Activated T-cell treated with anti-CD3 and anti-CD28 coated beads for 4 hours (primary cell): Measurements from ENCODE around the gene OR1F1.
"Not testable (repeated sequence)": the region's sequence is repeated elsewhere in the genome, so short reads cannot be mapped to it uniquely, and the experiment has no call there.

Experiments
- DNase-seq: peaks from one replicate; pipeline ENCODE4 v3.0.0-alpha.2; 2020

Gene OR1F1

DNA sequence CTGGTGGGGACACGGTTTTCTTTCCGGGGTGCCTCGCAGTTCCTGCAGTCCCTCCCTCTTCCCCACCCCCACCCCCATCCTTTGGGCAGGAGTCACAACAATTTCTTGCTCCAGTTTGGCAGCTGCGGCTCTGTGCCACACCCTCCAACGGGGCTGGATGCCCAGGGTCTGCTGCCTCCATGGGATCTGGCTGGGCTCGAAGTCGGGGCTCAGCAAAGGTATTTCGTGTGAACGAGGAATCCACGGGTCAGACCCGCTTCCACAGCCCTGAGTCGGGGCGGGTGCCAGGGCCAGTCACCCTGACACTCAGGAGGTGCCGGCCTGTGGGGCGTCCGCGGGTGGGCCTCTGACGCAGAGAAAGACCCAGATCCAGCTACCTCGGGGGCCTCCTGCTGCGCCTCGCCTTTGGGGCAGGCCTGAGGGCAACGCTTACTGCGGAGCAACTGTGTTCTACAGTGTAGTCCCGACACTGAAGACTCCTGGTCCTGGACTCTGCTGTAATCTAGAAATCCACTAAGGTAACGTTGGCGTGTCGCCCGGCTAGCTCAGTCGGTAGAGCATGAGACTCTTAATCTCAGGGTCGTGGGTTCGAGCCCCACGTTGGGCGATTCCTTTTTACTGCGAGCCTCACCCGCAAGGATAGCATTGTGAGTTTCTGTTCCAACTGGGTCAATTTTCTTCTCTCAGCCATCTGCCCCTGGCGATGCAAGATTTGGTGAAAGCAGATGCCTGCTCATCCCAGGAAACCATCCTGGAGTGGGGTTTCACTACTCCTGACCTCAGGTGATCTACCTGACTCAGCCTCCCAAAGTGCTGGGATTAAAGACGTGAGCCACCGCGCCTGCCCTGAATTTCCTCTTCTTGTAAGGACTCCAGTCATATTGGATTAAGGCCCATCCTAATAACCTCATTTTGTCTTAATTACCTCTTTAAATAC, 12.6 kb upstream of the OR1F1 start:
- DNase-seq = no peak

DNA sequence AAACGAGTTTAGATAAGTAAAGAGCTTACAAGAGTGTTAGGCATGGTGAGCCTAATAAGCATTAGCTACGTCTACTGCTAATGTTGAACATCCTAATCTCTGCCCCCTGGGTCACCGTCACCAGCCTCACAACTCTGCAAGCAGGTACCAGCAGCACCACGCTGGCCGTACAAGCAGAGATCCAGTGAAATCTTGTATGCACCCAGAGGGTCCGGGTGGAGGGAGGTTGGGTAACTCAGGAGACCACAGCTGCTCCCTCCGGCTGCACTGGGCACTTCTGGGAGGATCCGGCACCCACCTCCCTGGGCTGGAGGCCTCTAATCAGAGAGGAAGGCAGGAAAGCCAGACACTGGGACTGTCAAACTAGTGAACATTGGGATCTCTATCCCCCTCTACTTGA, 8.4 kb upstream of the OR1F1 start:
- no peak for DNase-seq

DNA sequence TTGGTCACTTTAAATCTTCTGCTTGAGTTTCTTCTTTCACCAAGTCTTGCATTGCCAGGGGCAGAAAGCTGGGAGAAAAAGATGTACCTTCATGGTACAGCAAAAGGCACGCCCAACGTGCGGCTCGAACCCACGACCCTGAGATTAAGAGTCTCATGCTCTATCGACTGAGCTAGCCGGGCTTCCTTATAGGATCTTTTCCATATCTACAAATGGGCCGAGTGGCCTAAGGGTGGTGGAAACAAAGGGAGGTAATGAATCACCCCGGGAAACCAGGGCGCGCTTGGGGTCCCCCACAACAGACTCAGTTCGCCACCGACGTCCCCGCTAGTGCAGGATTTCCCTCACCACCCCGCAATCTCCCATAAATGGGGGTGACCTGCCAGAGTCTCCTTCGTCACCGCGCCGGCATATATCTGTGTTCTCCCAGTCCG, 7.5 kb upstream of the OR1F1 start:
- DNase-seq = no peak

DNA sequence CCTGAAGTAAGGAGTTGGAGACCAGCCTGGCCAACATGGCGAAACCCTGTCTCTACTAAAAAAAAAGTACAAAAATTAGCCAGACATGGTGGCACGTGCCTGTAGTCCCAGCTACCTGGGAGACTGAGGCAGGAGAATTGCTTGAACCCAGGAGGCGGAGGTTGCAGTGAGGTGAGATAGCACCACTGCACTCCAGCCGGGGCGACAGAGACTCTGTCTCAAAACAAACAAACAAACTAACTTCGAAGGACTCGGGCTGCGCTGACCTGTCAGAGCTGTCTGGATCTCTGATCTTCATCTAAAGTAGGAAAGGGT, 5.8 kb upstream of the OR1F1 start:
- not testable (repeated sequence) for DNase-seq

DNA sequence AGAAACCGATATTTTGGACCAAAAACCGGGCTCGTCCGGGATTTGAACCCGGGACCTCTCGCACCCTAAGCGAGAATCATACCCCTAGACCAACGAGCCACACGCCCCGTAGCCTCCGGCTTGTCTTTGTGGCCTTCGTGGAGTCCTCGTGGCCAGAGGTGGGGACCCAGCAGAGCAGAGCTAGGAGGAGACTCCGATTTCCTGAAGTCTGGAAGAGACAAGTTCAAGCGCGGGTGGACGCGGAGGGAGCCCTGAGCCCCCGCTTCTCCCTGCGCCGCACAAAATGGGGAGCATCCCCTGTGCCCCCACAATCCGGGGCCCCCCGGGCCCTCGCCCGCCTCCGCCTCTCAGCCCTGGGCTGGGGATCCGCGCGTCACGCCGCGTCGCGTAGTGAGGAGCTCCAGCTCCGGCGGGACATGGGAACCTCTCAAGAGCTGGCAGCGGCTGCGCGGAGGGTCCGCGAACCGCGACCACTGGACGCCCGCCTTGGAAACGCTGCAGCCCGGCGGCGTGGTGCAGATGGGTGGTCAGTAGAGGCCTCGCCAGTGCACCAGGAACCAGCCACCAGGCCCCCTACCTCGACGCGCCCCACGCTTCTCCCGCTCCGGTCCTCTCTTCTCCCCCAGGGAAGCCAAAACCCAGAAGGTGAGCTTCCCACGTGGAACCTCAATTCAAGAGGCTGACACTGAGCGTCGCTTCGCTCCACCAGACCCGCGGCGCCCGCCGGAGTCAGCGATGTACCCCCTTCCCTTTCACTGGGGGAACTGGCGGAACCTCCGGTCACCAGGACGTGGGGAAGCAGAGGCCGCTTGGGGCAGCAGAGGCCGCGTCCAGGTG, 5.2 kb upstream of the OR1F1 start:
- DNase-seq = no peak

DNA sequence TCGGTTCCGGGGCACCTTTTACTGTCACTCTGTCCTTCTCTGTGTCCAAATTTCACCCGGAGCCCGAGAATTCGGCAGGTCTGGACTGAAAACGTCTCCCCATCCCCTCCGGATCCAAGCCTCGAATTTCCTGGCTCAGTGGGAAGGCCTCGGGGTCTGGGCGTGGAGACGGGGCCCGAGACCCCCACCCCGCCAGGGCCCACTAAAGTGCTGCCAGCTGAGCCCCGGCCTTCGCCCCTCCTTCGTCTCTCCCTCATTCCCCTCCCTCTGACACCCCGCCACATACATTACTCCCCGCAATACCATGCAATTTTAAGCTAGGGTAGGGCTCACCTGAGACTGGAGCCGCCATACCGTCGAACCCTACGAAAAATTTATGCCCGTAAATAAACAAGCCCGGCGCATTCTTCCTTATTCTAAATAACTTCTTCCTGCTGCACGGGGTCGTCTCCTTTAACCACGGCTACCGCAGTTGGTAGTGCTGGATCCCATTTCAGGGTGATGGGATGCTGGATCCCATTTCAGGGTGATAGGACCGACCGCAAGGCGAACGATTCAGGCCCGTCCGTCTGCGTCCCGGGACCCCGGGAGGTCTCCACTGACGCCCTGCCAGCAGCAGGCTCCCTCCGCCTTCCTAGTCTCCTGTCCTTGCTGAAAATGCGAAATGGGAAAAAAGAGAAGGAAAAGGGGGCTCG, 4.4 kb upstream of the OR1F1 start:
- no peak for DNase-seq

DNA sequence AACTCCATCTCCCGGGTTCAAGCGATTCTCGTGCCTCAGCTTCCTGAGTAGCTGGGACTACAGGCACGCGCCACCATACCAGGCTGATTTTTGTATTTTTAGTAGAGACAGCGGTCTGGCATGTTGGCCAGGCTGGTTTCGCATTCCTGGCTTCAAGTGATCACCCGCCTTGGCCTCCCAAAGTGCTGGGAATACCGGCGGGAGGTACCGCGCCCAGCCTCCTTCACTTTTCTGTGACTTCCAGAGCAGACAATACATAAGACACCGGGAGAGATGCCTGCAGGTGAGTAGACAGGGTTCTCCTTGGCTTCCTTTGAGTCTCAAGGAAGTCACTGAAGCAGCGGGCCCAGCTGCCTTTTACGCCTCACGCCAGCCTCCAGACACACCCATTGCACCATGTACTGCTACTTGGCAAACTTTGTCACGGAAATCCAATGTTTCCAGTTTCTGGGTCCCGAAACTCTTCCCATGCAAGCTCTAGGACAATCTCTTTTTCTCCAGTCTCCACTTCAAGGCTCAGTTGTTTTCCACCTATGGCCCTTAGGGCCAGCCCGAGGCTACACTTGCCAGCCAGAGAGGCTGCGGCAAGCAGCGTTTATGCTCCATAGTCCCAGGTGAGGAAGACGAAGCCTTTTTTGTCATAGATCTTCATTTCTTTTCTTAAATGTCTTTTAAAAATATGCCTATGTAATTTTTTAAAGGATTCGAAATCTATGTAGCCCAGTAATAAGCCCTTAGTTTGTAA, 886 bp upstream of the OR1F1 start:
- DNase-seq = no peak

DNA sequence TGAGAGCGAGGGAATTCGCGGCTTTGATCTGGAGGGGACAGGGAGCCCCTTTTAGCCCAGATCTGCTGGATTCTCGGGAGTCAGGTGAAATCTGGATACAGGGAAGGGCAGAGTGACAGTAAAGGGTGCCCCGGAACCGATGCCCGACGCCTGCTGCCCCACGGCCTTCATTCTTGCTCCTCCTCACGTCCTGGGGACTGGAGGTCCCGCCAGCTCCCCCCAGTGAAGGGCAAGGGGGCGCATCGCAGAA, 596 bp downstream of the OR1F1 start:
- no peak for DNase-seq

DNA sequence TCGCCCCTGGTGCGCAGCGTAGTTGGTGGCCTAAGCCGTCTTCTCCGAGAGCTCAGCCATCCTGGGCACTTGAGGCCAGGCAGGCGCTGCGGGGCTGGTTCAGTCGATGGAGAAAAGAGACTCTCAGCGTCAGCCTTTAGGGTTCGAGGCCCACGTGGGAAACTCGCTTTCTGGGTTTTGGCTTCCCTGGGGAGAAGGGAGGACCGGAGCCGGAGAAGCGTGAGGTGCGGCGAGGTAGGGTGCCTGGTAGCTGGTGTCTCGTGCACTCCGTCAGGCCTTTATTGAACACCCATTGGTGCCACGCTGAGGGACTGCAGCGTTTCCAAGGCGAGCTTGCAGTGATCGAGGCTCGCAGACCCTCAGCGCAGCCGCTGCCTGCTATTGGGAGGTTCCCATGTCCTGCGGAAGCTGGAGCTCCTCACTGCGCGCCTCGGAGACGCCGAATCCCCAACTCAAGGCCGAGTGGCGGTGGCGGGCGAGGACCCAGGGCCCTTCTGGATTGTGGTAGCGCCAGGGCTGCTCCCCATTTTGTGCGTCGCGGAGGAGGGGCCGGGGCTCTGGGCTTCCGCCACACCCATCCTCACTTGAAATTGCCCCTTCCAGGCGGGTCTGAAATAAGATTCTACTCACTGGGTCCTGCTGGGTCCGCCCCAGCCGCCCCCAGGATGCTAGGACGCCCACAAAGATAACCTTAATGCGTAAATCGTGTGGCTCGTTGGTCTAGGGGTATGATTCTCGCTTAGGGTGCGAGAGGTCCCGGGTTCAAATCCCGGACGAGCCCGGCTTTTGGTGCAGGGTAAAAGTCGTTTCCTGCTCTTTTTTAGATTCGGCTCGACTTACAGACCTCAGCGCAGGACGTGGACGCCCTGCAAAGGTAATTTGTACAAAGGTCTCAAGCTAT, 1.2 kb downstream of the OR1F1 start:
- no peak for DNase-seq

DNA sequence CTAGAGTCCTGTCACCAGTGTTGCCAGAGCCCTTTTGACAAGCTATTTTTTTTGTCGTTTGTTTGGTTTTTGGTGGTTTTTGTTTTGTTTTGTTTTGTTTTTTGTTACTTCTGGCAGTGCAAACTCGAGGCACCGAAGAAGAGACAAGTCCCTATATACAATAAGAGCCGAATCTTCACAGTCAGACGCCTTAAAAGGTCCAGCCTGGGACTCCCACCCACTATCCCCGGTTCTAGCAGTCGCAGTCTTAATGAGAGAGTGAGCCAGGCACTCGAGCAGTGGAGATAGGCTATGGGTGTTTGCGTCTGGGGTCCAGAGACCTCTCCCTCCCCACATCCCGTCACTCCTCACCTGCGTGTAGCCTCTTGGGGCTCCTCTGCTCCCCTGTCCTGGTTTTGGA, 1.9 kb downstream of the OR1F1 start:
- no peak for DNase-seq

DNA sequence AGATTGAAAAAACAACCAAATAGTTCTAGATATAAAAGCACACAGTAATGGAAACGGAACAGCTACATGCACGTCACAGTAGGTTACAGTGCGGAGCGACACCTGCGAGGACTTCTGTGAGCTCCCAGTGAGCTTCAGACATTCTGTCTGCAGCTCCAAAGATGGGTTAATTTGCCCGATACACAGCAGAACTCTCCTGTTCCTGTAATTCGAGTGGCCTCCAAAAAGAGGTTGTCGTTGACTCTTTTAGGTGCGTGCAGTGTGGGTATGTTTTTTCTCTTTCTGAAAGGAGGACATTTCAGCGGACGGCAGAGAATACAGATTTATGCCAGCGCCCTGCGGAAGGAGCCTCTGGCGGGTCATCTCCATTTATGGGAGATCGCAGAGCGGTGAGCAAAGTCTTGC, 2.9 kb downstream of the OR1F1 start:
- DNase-seq = no peak

DNA sequence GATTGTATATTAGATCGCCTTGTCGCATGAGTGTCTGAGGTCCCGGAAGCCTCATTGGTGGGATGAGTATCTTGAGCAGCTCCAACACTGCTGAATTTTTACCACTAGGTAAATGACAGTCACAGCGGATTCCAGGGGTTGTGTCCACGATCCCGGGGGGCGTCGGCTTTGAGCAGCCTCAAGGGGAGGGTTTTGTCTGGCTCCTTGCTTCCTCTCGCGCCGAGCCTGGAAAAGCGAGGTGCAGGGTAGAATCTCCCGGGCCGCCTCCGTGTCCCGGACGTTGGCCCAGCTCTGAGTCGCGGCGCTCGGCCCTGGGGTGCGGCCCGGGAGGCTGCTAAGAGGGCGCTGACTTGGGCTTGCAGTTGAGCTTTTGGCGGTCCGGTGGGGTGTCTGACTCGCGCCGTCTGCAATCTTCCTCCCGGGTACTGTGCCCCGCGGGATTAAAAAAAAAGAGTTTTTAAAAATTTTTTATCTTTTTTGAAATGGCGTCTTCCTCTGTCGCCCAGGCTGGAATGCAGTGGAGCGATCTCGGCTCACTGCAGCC, 4.5 kb downstream of the OR1F1 start:
- no peak for DNase-seq

DNA sequence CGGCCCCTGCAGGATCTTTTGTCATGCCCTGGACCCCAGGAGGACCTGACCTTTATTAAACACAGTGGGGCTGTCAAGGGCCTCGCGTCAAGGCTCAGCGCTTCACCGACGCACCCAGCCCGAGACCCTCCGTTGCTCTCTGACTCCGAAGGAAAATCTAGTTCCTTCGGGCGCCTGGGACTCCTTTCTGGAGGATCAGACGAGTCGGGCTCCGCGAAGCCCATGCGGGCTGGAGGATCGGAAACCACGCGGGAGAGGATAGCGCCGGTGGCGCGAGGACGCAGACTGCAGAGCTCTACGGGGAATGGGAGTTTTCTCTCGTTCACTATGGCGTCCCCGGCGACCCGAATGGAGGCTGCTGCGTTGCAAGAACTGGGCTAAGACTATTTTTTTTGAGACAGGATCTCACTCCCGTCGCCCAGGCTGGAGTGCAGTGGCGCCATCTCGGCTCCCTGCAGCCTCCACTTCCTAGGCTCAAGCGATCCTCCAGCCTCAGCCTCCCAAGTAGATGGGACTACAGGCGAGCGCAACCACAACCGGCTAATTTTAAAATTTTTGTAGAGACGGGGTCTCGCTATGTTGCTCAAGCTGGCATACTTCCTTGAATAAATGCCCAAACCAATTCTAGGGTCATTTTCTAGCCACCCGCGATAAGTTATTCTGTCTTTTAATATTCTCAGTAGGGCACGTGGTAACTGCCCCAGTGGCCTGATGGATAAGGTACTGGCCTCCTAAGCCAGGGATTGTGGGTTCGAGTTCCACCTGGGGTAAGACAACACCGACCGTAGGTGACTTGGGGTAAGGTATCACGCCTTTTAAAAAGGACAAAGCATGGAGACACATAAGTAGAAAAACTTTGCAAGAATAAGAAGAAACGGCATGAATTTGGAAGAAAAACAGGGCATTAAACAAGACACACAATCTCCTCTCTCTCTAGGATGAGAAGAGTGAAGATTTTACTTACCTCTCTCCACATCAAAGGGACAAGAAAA, 5.5 kb downstream of the OR1F1 start:
- no peak for DNase-seq

DNA sequence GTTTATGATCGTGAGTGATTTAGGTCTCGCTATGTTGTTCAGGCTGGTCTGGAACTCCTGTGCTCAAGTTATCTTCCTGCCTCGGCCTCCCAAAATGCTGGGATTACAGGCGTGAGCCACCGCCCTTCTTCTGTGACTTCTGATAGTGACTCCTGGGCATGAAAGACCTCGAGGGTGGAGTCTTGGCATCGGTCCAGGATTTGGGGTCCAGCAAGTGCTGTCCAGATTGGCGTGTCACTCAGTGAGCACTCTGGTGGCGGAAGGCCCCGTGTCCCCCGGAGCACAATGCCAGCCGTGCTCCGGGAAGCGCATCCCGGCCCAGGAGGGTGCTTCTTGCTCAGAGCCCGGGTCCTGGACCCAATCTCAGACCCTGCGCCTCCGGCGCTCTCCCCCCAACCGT, 6.8 kb downstream of the OR1F1 start:
- DNase-seq = no peak

DNA sequence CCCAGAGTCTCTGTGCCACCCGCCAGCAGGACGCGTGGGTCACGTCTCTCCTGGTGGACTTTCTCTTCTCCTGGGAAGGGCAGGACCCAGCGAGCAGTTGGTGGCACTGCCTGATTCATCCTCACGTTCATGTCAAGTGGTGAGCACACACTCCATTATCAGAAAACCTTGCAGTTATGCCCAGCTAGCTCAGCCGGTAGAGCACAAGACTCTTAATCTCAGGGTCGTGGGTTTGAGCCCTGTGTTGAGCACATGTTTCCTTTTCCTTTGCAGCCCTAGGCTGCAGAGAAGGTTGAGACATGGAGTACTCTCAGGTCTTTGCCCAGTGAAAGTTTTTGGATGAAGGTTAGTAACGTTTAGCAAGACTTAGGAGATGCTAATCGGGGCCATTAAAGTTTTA, 8.0 kb downstream of the OR1F1 start:
- DNase-seq = no peak

DNA sequence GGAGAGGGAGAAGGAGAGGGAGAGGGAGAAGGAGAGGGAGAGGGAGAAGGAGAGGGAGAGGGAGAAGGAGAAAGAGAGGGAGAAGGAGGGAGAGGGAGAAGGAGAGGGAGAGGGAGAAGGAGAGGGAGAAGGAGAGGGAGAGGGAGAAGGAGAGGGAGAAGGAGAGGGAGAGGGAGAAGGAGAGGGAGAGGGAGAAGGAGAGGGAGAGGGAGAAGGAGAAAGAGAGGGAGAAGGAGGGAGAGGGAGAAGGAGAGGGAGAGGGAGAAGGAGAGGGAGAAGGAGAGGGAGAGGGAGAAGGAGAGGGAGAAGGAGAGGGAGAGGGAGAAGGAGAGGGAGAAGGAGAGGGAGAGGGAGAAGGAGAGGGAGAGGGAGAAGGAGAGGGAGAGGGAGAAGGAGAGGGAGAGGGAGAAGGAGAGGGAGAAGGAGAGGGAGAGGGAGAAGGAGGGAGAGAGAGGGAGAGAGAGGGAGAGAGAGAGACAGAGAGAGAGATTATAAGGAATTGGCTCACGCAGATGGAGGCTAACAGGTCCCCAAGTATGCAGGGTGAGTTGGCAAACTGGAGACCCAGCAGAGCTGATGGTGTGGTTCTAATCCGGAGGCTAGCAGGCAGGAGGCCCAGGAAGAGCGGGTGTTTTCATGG, 9.8 kb downstream of the OR1F1 start:
- DNase-seq = not testable (repeated sequence)

DNA sequence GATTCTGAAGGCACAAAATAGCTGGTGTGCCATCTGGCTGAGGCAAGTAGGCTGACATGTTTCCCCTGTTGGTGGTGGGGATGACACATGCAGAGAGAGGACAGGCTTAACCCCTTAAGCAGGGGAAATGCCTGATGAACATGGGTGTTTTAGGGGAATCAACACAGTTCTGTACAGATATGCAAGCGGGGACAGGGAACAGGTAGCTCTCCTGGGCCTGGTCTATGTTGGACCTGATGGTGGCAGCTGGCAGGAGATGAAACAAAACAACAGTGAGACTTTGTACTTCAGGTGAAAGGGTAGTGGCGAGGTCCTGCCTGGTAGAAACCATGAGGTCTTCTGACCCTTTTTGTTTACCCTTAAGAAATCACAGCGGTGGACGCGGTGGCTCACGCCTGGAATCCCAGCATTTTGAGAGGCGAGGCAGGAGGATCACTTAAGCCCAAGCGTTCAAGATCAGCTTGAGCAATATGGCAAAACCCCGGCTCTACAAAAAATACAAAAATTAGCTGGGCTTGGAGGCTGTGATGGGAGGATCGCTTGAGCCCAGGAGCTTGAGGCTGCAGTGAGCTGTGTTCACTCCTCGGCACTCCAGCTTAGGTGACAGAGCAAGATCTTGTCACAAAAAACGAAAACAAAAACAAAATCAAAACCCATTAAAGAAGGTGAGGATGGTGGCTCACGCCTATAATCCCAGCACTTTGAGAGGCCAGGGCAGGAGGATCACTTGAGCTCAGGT, 10.5 kb downstream of the OR1F1 start:
- DNase-seq = no peak

DNA sequence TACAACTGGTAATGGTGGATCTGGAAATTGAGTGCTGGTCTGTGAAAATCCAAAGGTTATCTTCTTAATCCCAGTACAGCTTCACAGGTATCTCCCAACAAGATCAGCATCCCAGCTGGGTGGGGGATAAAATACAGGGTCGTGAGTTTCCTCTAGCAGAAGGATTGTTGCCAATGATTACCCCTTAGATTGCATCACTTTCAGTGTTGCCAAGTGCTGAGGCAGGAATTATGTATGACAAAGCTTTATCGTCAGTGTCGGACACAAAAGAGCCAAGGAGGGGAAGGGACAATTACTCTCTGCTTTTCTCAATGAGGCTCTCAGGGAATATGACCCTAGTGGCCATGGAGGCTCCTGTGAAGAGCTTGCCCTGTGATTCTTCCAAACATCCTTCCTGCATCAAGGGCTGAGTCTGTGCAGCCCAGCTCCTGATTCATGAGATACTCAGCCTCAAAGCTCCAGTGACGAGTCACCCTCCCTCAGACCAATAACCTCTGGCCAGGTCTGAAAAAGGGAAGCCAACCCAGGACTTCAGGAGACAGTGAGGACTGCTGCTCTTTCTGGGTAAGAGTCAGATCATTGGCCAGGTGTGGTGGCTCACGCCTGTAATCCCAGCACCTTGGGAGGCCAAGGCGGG, 15.0 kb downstream of the OR1F1 start:
- no peak for DNase-seq

DNA sequence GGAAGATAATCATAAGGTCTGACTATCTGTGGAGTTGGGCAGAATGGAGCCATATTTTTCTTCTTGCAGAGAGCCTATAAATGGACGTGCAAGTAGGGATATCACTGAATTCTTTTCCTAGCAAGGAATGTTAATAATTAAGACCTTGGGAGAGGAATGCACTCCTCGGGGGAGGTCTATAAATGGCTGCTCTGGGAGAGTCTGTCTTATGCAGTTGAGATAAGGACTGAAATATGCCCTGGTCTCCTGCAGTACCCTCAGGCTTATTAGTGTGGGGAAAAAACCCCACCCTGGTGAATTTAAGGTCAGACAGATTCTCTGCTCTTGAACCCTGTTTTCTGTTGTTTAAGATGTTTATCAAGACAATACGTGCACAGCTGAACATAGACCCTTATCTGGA, 17.9 kb downstream of the OR1F1 start:
- not testable (repeated sequence) for DNase-seq
